ENCODE data around the gene NUP42.

GRCh38 chr7:23242321-23242720, 60.5 kb downstream of the NUP42 start:
- TF ChIP-seq REST (IDR thresholded peaks at IDR 0.05; ENCODE audit: insufficient read depth in 1 of 2, low read depth in 2 of 2, low read length in 2 of 2) (no peak), POLR2AphosphoS5 (IDR thresholded peaks at IDR 0.05; ENCODE audit: low read depth, low read length) (no peak), SIN3A (IDR thresholded peaks at IDR 0.05; ENCODE audit: borderline replicate concordance, insufficient read depth, low read length) (no peak), FOXP2 (optimal IDR thresholded peaks at IDR 0.05; ENCODE audit: borderline replicate concordance, extremely low read depth, extremely low read length, insufficient read depth) (no peak)
